Neural progenitor cell (in vitro differentiated cells): ENCODE measurements around the gene CCDC141.

Experiments
- CTCF ChIP-seq: fragments of 200-600 bp; sonication (generic); IDR thresholded peaks from 2 replicates; pipeline ENCODE4 v1.5.1; 2017; ENCODE audit warnings: antibody characterized with exemption, mild to moderate bottlenecking
- EZH2 ChIP-seq: fragments of 200-600 bp; sonication (generic); IDR thresholded peaks from 2 replicates; pipeline ENCODE4 v1.6.1; 2017; ENCODE audit warnings: antibody characterized with exemption, mild to moderate bottlenecking, moderate library complexity

GRCh38 chr2:178845566-178846457 lies 204.1 kb downstream of the CCDC141 start:
- TF ChIP-seq CTCF, result no peak
- no peak for TF ChIP-seq EZH2
